ENCODE results near the gene U2AF2.
A peak's percentile ranks its signal among the peaks of the same experiment; 100 is the strongest.

U2AF2 gene

GRCh38 chr19:55615543-55616394 is 39.1 kb upstream of the U2AF2 start:
- no peak overlapping the region for H3K4me3 ChIP-seq (ENCODE audit: low read length)
- TF ChIP-seq ZNF274 (IDR thresholded peaks at IDR 0.05; ENCODE audit: low read depth, low read length): no peak

DNA sequence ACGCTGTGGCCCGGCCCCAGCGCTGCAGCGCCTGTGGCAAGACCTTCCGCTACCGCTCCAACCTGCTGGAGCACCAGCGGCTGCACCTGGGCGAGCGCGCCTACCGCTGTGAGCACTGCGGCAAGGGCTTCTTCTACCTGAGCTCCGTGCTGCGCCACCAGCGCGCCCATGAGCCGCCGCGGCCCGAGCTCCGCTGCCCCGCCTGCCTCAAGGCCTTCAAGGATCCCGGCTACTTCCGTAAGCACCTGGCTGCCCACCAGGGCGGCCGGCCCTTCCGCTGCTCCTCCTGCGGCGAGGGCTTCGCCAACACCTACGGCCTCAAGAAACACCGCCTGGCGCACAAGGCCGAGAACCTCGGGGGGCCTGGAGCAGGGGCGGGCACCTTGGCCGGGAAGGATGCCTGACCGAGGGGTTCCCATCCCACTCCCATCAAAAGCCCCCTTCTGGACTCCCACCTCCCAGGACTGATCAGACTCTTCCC is 38.4 kb upstream of the U2AF2 start:
- H3K4me3 ChIP-seq (ENCODE audit: low read length): no peak overlapping the region
- no peak for TF ChIP-seq ZNF274 (IDR thresholded peaks at IDR 0.05; ENCODE audit: low read depth, low read length)

- no peak overlapping the region for H3K4me3 ChIP-seq (ENCODE audit: low read length)
- TF ChIP-seq ZNF274 (IDR thresholded peaks at IDR 0.05; ENCODE audit: low read depth, low read length): no peak
These were observed 37.4 kb upstream of the U2AF2 start for GRCh38 chr19:55617426-55617825.

DNA sequence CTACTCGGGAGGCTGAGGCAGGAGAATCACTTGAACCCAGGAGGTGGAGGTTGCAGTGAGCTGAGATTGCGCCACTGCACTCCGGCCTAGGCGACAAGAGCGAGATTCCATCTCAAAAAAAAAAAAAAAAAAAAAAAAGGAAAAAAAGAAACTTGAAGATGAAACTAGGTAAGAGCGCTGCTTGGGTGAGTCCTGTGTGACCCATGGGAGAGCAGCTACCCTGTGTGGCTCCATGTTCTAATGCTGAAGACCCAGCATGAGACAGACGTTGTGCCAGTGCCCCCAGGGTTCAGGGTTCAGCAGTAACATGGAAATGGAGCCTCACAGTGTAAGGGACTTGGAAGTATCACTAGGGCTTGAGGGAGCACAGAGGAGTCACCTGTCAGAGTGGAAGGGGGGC is 36.4 kb upstream of the U2AF2 start:
- no peak overlapping the region for H3K4me3 ChIP-seq (ENCODE audit: low read length)
- no peak for TF ChIP-seq ZNF274 (IDR thresholded peaks at IDR 0.05; ENCODE audit: low read depth, low read length)

DNA sequence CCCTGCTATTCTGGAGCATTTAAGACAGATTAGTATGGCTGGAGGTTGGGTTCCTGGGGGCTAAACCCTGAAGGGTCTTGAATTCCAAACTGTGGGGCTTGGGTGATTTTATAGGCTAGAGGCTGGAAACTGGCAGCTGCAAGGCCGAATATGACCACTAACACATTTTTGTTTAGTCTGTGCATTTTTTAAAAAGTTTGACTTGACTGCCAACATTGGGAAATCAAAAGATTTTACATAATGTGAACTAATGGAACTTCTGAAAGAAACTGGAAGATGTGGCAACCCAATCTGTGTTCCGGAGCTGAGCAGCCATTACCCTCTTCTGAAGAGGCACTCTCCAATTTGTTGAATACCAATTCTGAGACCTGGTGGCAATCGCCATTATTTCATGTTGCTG is 35.5 kb upstream of the U2AF2 start:
- TF ChIP-seq ZNF274 (IDR thresholded peaks at IDR 0.05; ENCODE audit: low read depth, low read length): no peak
- H3K4me3 ChIP-seq (ENCODE audit: low read length): no peak overlapping the region

- TF ChIP-seq ZNF274 (IDR thresholded peaks at IDR 0.05; ENCODE audit: low read depth, low read length): no peak
- H3K4me3 ChIP-seq (ENCODE audit: low read length): no peak overlapping the region
These were observed 34.2 kb upstream of the U2AF2 start for GRCh38 chr19:55620410-55621204.

DNA sequence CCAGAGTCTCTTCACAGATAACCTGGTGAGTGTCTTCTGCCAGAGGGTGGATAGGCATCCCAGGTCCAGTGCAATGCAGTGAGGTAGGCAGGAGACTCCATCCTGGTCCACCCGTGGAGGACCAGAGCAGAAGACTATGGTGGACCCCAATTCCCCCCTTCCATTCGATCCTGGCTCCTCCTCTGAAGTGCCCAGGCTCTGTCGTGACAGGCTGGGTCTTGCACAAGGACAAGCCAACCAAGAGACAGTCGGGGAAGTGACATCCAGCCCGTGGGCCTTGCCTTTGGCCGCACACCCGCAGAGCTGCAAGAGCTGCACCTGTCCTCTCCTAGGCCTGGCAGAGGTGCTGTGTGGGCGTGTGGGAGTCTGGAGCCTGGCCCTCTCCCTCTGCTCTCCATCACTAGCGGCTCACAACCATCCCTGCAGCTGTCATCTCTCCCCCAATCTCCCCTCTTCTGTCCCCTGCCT is 33.6 kb upstream of the U2AF2 start:
- TF ChIP-seq ZNF274 (IDR thresholded peaks at IDR 0.05; ENCODE audit: low read depth, low read length): no peak
- H3K4me3 ChIP-seq (ENCODE audit: low read length): no peak overlapping the region

- TF ChIP-seq ZNF274 (IDR thresholded peaks at IDR 0.05; ENCODE audit: low read depth, low read length): no peak
- no peak overlapping the region for H3K4me3 ChIP-seq (ENCODE audit: low read length)
These were observed 33.1 kb upstream of the U2AF2 start for GRCh38 chr19:55621673-55622231.

GRCh38 chr19:55622242-55622969 is 32.4 kb upstream of the U2AF2 start:
- H3K4me3 ChIP-seq (ENCODE audit: low read length): no peak overlapping the region
- no peak for TF ChIP-seq ZNF274 (IDR thresholded peaks at IDR 0.05; ENCODE audit: low read depth, low read length)

DNA sequence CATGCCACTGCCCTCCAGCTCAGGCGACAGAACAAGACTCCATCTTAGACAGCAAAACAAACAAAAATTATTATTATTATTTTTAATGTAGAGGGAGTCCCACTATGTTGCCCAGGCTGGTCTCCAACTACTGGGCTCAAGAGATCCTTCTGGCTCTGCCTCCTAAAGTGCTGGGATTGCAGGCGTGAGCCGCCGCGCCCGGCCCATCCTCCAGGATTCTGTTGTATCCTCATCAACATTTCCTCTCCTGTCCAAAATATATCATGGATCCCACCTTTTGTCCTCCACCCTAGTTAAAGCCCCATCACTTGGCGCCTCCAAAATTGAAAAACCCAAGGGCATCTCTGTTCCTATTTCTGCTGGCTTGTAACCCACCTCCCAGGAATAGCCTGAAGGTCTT is 31.7 kb upstream of the U2AF2 start:
- H3K4me3 ChIP-seq (ENCODE audit: low read length): no peak overlapping the region
- TF ChIP-seq ZNF274 (IDR thresholded peaks at IDR 0.05; ENCODE audit: low read depth, low read length): no peak

- TF ChIP-seq ZNF274 (IDR thresholded peaks at IDR 0.05; ENCODE audit: low read depth, low read length): no peak
- peak overlapping the region; percentile 34; the same call in 1 of the 2 replicates for H3K4me3 ChIP-seq (ENCODE audit: low read length)
These were observed 31.3 kb upstream of the U2AF2 start for GRCh38 chr19:55623561-55623960.

- H3K4me3 ChIP-seq (ENCODE audit: low read length): peak within 1 kb of the TSS; percentile 60
- no peak for TF ChIP-seq ZNF274 (IDR thresholded peaks at IDR 0.05; ENCODE audit: low read depth, low read length)
These were observed 30.5 kb upstream of the U2AF2 start, which contains the start of gene ZNF784 for GRCh38 chr19:55624109-55625003. Gene ZNF784, minus strand, starts transcription at chr19:55624566. Its CDS starts 5 bp downstream, at chr19:55624561.

GRCh38 chr19:55625004-55625326 is 29.9 kb upstream of the U2AF2 start:
- no peak for TF ChIP-seq ZNF274 (IDR thresholded peaks at IDR 0.05; ENCODE audit: low read depth, low read length)
- H3K4me3 ChIP-seq (ENCODE audit: low read length): peak overlapping the region; percentile 32; the same call in 1 of the 2 replicates

Data from GM08714 (cell line).